GM19193 (cell line): Measurements from ENCODE around the gene TIMM17A.
A peak's percentile ranks its signal among the peaks of the same experiment; 100 is the strongest.

Source experiments
- POLR2A ChIP-seq: IDR thresholded peaks from 4 replicates; pipeline ENCODE4 v1.6.1; 2011; ENCODE audit not compliant: insufficient read depth, insufficient read length; ENCODE audit errors: extremely low read depth

The TIMM17A gene

DNA sequence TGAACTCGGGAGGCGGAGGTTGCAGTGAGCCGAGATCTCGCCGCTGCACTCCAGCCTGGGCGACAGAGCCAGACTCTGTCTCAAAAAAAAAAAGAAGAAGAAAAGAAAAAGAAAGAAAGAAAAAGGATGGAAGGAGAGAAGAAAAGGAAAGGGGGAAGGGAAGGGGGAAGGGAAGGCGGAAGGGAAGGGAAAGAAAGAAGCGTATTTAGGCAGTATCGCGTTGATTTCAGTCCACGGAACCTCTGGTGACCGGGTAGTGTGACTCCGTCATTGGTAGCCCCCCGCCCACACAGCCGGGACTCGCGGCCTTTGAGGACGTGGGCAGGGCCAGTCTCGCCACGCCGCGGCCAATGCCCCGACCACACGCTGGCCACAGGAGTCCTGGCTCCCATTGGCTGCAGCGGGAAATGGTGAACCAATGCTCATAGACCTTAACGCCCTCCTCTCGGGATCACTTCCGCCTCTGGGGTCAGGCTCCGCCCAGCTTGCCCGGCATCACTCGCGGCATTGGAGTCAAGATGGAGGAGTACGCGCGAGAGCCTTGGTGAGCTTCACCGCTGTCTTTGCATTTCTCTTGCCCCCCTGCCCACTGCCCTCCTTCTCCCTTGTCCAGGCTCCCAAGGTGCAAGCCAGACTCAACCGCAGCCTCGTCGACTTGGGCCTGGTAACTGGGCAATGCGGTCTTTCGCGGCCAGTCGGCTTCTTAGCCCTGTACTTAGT lies at the start of gene TIMM17A:
TIMM17A (plus strand) TSS at position 495 of the 720 bp plus-strand sequence; CDS start at position 519, 24 bp downstream.
- peak; percentile 97 for TF ChIP-seq POLR2A

- no peak for TF ChIP-seq POLR2A
These were observed 49.0 kb upstream of the TIMM17A start for GRCh38 chr1:201906336-201906735.

DNA sequence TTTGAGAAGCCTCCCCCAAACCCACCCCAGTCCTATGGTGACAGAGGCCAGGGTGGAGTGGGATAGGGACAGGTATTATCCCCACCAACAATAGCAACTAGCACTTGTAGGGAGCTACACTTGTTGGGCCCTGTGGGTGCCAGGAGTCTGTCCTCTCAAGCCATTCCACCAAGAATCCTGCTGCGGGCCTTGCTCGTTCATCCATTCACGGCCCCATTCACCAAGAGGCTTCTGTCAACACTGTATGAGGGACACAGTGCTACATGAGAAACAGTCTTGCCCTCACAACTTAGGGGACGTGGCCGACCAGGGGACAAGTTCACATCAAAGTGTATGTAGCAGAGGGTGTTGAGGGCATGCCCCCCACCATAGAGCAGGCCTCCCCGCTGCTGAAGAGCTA lies 47.7 kb upstream of the TIMM17A start:
- TF ChIP-seq POLR2A = no peak

GRCh38 chr1:201911826-201912571 lies 43.3 kb upstream of the TIMM17A start:
- TF ChIP-seq POLR2A = no peak

GRCh38 chr1:201912832-201913231 lies 42.5 kb upstream of the TIMM17A start:
- TF ChIP-seq POLR2A = no peak

DNA sequence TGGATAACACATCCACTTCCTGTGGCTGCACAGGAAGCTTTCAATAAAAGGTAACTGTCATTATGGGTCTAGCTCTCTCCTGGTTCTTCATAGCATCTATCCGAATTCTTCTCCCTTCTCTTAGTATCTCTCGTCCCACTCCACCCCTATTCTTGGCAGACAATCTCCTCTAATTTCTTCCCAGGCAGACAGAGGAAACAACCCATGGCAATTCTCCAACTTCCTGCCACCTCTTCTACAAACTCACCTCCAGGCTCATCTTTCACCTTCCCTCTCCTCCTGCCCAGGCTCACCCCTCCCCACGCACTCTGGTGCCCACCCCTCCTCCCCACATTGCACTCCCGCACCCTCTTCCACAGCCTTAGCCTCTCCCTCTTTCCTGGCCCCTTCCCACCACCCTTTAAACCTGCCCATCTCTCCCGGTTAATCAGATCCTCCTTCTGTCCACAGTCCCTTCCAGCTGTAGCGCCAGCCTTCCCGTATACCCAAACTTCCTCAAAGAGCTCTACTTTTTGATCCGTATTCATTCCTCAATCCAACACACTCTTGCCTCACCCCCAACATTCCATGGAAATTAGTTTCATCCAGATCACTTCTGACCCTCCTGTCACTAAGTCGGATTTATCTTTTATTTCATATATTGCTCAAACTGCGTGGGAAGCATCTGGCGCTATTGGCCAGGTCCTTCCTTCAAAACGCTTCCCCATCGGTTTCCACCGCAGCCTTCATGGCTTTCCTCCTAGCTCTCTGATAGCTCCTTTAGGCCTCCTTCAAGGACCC lies 40.7 kb upstream of the TIMM17A start:
- TF ChIP-seq POLR2A = no peak

DNA sequence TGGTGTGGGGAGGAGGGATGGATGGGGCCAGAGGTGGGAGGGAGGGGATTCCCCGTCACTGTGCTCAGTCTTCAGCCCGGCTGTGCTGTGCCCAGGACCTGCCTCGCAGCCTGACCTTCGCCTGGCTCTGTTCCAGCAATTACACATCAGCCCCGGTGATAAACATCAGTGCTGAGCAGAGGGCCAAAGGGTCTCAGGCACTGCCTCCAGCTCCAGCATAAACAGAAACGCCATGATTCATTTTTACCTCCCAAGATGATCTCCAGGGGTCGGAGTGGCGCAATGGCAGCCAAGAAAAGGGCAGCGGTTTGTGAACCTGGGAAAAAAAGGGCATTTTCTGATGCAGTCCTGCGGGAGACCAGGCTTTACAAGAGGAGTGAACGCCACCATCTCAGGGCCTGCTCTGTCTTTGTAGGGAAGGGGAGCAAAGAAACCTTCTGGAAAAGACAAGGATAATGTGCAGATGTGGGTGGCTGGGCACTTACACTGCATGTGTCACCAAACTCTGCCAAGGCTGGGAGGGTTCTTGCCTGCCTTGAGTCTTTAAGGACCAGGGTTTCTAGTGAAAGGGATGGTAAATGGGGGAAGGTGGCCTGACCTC lies 38.6 kb upstream of the TIMM17A start:
- TF ChIP-seq POLR2A = no peak

- no peak for TF ChIP-seq POLR2A
These were observed 37.8 kb upstream of the TIMM17A start for GRCh38 chr1:201917362-201918033.

- TF ChIP-seq POLR2A = no peak
These were observed 37.0 kb upstream of the TIMM17A start for GRCh38 chr1:201918343-201918742.

DNA sequence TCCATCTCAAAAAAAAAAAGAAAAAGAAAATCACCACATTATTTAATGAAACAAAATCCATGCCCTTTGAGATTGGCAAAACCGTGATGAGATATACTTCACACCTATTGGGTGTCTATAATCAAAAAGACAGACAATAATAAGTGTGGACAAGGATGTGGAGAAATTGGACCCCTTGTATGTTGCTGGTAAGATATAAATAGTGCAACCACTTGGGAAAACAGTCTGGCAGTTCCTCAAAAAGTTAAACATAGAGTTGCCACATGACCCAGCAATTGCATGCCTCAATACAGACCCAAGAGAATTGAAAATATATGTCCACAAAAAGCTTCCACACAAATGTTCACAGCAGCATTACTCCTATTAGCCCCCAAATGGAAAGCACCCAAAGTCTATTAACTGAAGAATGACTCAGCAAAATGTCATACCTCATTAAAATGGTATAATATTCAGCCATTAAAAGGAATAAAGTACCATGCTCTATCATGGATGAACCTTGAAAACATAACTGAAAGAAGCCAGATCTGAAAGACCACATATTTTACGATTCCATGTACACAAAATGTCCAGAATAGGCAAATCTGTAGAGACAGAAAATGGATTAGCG lies 33.2 kb upstream of the TIMM17A start:
- no peak for TF ChIP-seq POLR2A

- no peak for TF ChIP-seq POLR2A
These were observed 30.1 kb upstream of the TIMM17A start for GRCh38 chr1:201925301-201925567.

DNA sequence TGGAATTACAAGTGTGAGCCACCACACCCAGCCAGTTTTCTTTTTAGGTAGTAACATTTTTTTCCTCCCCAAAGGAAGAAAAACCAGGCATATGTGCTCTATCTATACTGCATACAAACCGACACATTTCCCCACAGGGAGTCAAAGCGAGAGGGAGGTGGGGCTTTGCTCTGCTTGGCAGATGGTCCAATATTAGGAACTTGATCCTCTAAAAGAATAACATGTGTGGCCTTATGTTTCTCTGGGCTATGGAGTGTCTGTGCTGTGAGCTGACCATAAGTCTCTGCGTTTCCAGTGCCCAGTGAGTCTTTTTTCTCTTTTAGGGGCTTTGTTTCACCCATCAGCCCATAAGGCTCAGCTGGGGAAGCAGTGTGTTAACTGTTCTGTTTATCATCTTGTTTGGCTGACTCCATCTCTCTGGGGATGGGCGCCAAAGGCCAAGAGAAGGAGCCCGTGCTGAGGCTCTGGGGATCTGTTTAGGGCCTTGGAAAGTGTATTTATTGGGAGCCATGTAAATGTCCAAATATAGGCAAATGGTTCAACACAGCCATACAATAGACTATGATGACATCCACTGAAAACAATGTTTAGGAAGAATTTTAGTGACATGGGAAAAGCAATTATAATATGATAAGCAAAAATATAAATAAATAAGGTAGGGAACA lies 29.2 kb upstream of the TIMM17A start:
- TF ChIP-seq POLR2A = no peak

DNA sequence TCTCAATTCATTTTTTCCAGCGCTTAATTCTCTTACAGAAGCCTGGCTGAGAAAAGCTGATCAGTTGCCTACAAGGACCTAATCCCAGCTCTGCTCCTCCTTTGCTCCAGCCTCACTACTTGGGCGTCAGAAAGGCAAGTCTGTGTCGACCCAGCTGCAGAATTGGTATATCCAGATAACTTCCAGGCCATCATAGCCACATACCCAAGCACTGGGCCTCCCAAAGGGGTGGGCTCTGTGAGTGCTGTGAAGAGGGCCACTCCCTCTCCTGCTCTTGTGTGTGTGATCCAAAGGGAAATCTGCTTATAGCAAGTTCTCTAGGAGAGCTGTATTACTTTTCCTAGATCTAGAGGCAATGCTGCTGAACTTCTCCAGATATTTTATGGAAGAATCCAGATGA lies 27.0 kb upstream of the TIMM17A start:
- TF ChIP-seq POLR2A = no peak

DNA sequence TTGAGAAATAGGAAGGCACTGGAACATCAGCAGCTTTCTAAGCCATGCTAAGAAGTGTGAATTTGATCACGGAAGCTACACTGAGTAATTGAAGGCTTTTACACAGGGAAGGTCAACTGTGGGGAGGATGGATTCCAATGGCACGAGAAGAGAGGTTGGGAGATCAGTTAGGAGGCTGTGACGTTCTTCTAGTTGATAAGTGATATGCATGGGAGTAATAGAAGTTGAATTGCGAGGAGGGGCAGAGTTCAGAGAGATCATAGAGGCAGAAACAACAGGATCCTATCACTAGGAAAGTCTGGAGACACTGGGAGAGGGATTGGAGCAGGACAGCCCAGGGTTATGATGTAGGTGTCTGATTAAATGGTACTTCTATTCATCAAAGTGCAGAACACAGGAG lies 25.2 kb upstream of the TIMM17A start:
- no peak for TF ChIP-seq POLR2A

- TF ChIP-seq POLR2A = no peak
These were observed 24.5 kb upstream of the TIMM17A start for GRCh38 chr1:201930803-201931202.
